Neural cell (in vitro differentiated cells): ENCODE data around the gene MAP4K4. TPM values are rescaled to one million over a fixed set of nuclear protein-coding genes. Genes with fewer than 3 reads are reported as not detected.

Source experiments
- H2AFZ ChIP-seq: fragments of 200-600, 300-800 bp; sonication (generic), shearing (Covaris generic); 2 replicates; pipeline ENCODE4 v1.6.0; 2014; ENCODE audit warnings: low read depth, mild to moderate bottlenecking, antibody characterized with exemption, low read length, moderate library complexity
- H3F3A ChIP-seq: fragments of 200-600 bp; shearing (Covaris generic); 2 replicates; pipeline ENCODE4 v1.6.1; 2016; ENCODE audit warnings: mild to moderate bottlenecking, moderate library complexity, mixed read lengths, antibody characterized with exemption, low read length; ENCODE audit not compliant: insufficient read depth, poor library complexity, severe bottlenecking
- H3K27ac ChIP-seq: fragments of 200-600, 300-800 bp; sonication (generic), shearing (Covaris generic); 2 replicates; pipeline ENCODE4 v1.5.1; 2014; ENCODE audit warnings: mild to moderate bottlenecking, low read length, moderate library complexity
- H3K27me3 ChIP-seq: fragments of 300-800, 200-600 bp; sonication (generic), shearing (Covaris generic); 2 replicates; pipeline ENCODE4 v1.6.0; 2014; ENCODE audit warnings: mild to moderate bottlenecking, low read depth, low read length, moderate library complexity; ENCODE audit not compliant: insufficient read depth
- H3K36me3 ChIP-seq: fragments of 300-800, 200-600 bp; sonication (generic), shearing (Covaris generic); 2 replicates; pipeline ENCODE4 v1.5.1; 2014; ENCODE audit warnings: mild to moderate bottlenecking, antibody characterized with exemption, low read length, moderate library complexity; ENCODE audit not compliant: insufficient read depth
- H3K4me2 ChIP-seq: fragments of 300-800, 200-600 bp; sonication (generic), shearing (Covaris generic); 2 replicates; pipeline ENCODE4 v1.6.0; 2014; ENCODE audit warnings: mild to moderate bottlenecking, low read length
- H3K4me3 ChIP-seq: fragments of 300-800, 200-600 bp; sonication (generic), shearing (Covaris generic); 2 replicates; pipeline ENCODE4 v1.5.1; 2014; ENCODE audit warnings: mild to moderate bottlenecking, low read length, moderate library complexity
- H3K79me2 ChIP-seq: fragments of 200-600 bp; shearing (Covaris generic); replicated peaks from 2 replicates; pipeline ENCODE4 v1.6.0; 2014; ENCODE audit warnings: mild to moderate bottlenecking, low read length, moderate library complexity; ENCODE audit not compliant: insufficient read depth
- H3K9ac ChIP-seq: fragments of 300-800, 200-600 bp; sonication (generic), shearing (Covaris generic); 2 replicates; pipeline ENCODE4 v1.6.1; 2016; ENCODE audit warnings: mild to moderate bottlenecking, low read length, mixed read lengths
- H3K9me2 ChIP-seq: fragments of 200-600 bp; shearing (Covaris generic); 2 replicates; pipeline ENCODE4 v1.6.1; 2016; ENCODE audit warnings: mild to moderate bottlenecking, low read length, mixed read lengths; ENCODE audit not compliant: insufficient read depth
- H3K9me3 ChIP-seq: fragments of 200-600, 300-800 bp; sonication (generic), shearing (Covaris generic); 2 replicates; pipeline ENCODE4 v1.6.1; 2016; ENCODE audit warnings: mild to moderate bottlenecking, mixed run types, low read length, moderate library complexity, mixed read lengths
- H4K20me1 ChIP-seq: fragments of 200-600 bp; shearing (Covaris generic); 2 replicates; pipeline ENCODE4 v1.6.1; 2016; ENCODE audit warnings: mild to moderate bottlenecking, mixed run types; ENCODE audit not compliant: insufficient read depth
- EP300 ChIP-seq: fragments of 450-650 bp; conservative IDR thresholded peaks from 2 replicates; pipeline ENCODE4 v1.6.1; 2014; ENCODE audit warnings: antibody characterized with exemption, mild to moderate bottlenecking, moderate library complexity; ENCODE audit not compliant: poor library complexity, severe bottlenecking
- EZH2 ChIP-seq: fragments of 200-600, 300-800 bp; shearing (Covaris generic), sonication (generic); IDR thresholded peaks from 2 replicates; pipeline ENCODE4 v1.6.1; 2014; ENCODE audit warnings: antibody characterized with exemption, low read length, borderline replicate concordance, mild to moderate bottlenecking; ENCODE audit not compliant: insufficient read depth, poor library complexity, severe bottlenecking
- MXI1 ChIP-seq: fragments of 450-650 bp; conservative IDR thresholded peaks from 2 replicates; pipeline ENCODE4 v1.6.1; 2014; ENCODE audit warnings: antibody characterized with exemption, mild to moderate bottlenecking; ENCODE audit not compliant: poor library complexity, severe bottlenecking
- POLR2AphosphoS5 ChIP-seq: IDR thresholded peaks from 2 replicates; pipeline ENCODE4 v1.6.1; 2012
- RAD21 ChIP-seq: fragments of 450-650 bp; conservative IDR thresholded peaks from 2 replicates; pipeline ENCODE4 v1.6.1; 2014; ENCODE audit warnings: antibody characterized with exemption, mild to moderate bottlenecking, moderate library complexity
- SMC3 ChIP-seq: fragments of 450-650 bp; conservative IDR thresholded peaks from 2 replicates; pipeline ENCODE4 v1.6.1; 2014; ENCODE audit warnings: antibody characterized with exemption, mild to moderate bottlenecking, moderate library complexity; ENCODE audit not compliant: poor library complexity
- TAF1 ChIP-seq: IDR thresholded peaks from 2 replicates; pipeline ENCODE4 v1.6.1; 2012; ENCODE audit warnings: low read depth
- polyA plus RNA-seq: library from polyadenylated mRNA; depleted of rRNA; stranded (reverse); fragments of >200 nt; gene quantifications from 2 replicates; pipeline ENCODE4 v1.2.3, GENCODE V29; 2014
- TF ChIP-seq, protein P1 (sequence below): IDR thresholded peaks from 2 replicates; pipeline ENCODE4 v1.6.1; 2012; ENCODE audit warnings: borderline replicate concordance
- TF ChIP-seq, protein P2 (sequence below): fragments of 450-650 bp; IDR thresholded peaks from 2 replicates; pipeline ENCODE4 v1.5.1; 2014; ENCODE audit warnings: antibody characterized with exemption, mild to moderate bottlenecking, moderate library complexity; ENCODE audit not compliant: poor library complexity, severe bottlenecking

Gene MAP4K4
- polyA plus RNA-seq, 1 donor from 2014 or later: 125 TPM

DNA sequence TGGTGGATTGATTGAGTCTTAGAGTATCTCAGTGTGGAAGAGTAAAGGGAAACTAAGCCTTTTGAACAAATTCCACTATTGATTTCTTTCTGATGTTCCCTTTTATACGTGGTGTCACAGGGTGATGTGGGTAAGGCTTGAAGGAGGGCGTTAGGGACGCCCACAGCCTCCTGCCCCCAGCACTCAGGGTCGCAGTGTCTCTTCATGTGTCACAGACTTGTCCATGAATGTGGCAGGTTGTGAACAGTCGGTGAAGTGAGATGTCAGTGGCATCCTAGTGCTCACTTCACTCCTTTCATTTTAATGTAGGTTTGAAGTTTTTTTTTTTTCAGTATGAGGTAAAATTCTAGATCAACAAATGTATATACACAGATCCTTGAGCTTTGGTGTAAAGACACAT lies 171.0 kb downstream of the MAP4K4 start:
- Histone ChIP-seq H3K27ac (no peak overlapping the region), H3K27me3 (no peaks in the 10 kb centered on the region), H3K9me3 (no peaks in the 10 kb centered on the region), H4K20me1 (no peaks in the 10 kb centered on the region), H3K4me2 (no peak overlapping the region), H3K4me3 (no peak overlapping the region), H3K36me3 (peaks cover 38% of the 10 kb centered on the region), H3K9me2 (no peaks in the 10 kb centered on the region), H3F3A (no peaks in the 10 kb centered on the region), H2AFZ (no peak overlapping the region), H3K79me2 (no peaks in the 10 kb centered on the region), H3K9ac (no peak overlapping the region)
- no peak for TF ChIP-seq POLR2AphosphoS5
- no peak for TF ChIP-seq RAD21
- no peak for TF ChIP-seq SMC3
- TF ChIP-seq EZH2: no peak
- TF ChIP-seq MXI1: no peak
- TF ChIP-seq, protein P1, sequence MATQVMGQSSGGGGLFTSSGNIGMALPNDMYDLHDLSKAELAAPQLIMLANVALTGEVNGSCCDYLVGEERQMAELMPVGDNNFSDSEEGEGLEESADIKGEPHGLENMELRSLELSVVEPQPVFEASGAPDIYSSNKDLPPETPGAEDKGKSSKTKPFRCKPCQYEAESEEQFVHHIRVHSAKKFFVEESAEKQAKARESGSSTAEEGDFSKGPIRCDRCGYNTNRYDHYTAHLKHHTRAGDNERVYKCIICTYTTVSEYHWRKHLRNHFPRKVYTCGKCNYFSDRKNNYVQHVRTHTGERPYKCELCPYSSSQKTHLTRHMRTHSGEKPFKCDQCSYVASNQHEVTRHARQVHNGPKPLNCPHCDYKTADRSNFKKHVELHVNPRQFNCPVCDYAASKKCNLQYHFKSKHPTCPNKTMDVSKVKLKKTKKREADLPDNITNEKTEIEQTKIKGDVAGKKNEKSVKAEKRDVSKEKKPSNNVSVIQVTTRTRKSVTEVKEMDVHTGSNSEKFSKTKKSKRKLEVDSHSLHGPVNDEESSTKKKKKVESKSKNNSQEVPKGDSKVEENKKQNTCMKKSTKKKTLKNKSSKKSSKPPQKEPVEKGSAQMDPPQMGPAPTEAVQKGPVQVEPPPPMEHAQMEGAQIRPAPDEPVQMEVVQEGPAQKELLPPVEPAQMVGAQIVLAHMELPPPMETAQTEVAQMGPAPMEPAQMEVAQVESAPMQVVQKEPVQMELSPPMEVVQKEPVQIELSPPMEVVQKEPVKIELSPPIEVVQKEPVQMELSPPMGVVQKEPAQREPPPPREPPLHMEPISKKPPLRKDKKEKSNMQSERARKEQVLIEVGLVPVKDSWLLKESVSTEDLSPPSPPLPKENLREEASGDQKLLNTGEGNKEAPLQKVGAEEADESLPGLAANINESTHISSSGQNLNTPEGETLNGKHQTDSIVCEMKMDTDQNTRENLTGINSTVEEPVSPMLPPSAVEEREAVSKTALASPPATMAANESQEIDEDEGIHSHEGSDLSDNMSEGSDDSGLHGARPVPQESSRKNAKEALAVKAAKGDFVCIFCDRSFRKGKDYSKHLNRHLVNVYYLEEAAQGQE: no peak
- TF ChIP-seq, protein P2, sequence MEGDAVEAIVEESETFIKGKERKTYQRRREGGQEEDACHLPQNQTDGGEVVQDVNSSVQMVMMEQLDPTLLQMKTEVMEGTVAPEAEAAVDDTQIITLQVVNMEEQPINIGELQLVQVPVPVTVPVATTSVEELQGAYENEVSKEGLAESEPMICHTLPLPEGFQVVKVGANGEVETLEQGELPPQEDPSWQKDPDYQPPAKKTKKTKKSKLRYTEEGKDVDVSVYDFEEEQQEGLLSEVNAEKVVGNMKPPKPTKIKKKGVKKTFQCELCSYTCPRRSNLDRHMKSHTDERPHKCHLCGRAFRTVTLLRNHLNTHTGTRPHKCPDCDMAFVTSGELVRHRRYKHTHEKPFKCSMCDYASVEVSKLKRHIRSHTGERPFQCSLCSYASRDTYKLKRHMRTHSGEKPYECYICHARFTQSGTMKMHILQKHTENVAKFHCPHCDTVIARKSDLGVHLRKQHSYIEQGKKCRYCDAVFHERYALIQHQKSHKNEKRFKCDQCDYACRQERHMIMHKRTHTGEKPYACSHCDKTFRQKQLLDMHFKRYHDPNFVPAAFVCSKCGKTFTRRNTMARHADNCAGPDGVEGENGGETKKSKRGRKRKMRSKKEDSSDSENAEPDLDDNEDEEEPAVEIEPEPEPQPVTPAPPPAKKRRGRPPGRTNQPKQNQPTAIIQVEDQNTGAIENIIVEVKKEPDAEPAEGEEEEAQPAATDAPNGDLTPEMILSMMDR: no peak
- no peak for TF ChIP-seq EP300
- TF ChIP-seq TAF1: no peak

GRCh38 chr2:101869527-101869926 lies 172.0 kb downstream of the MAP4K4 start:
- Histone ChIP-seq H3K4me2 (no peak overlapping the region), H3K36me3 (peaks cover 46% of the 10 kb centered on the region), H3K9me2 (no peaks in the 10 kb centered on the region), H3K9me3 (no peaks in the 10 kb centered on the region), H3K9ac (no peak overlapping the region), H2AFZ (no peak overlapping the region), H3K4me3 (no peak overlapping the region), H3K79me2 (no peaks in the 10 kb centered on the region), H4K20me1 (no peaks in the 10 kb centered on the region), H3F3A (no peaks in the 10 kb centered on the region), H3K27me3 (no peaks in the 10 kb centered on the region), H3K27ac (no peak overlapping the region)
- no peak for TF ChIP-seq EZH2

- H4K20me1 ChIP-seq: no peaks in the 10 kb centered on the region
Observed at GRCh38 chr2:101870444-101870843, 172.9 kb downstream of the MAP4K4 start.

More at GRCh38 chr2:101870444-101870843, 172.9 kb downstream of the MAP4K4 start:
- Histone ChIP-seq H3K27ac (no peak overlapping the region), H3K9ac (no peak overlapping the region), H3K4me2 (no peak overlapping the region), H3K4me3 (no peak overlapping the region), H3K79me2 (no peaks in the 10 kb centered on the region), H2AFZ (no peak overlapping the region), H3K9me3 (no peaks in the 10 kb centered on the region), H3K36me3 (peaks cover 51% of the 10 kb centered on the region), H3F3A (no peaks in the 10 kb centered on the region), H3K9me2 (no peaks in the 10 kb centered on the region), H3K27me3 (no peaks in the 10 kb centered on the region)
- TF ChIP-seq, protein P2: no peak
- no peak for TF ChIP-seq EP300
- TF ChIP-seq MXI1: no peak
- no peak for TF ChIP-seq SMC3
- no peak for TF ChIP-seq RAD21
- TF ChIP-seq, protein P1: no peak
- no peak for TF ChIP-seq EZH2
- TF ChIP-seq POLR2AphosphoS5: no peak
- no peak for TF ChIP-seq TAF1
